Activated CD8-positive, alpha-beta memory T cell treated with anti-CD3 and anti-CD28 coated beads, Interleukin-2, amount 50 U/mL, for 4 hours (primary cell): ENCODE measurements around the gene CACNA1C.

ENCODE experiments used
- DNase-seq: peaks from one replicate; pipeline ENCODE4 v3.0.0-alpha.2; 2020

Gene CACNA1C

GRCh38 chr12:2578211-2578610 is 525.4 kb downstream of the CACNA1C start:
- no peak for DNase-seq

GRCh38 chr12:2578772-2579171 is 526.0 kb downstream of the CACNA1C start:
- no peak for DNase-seq

- no peak for DNase-seq
These were observed 528.0 kb downstream of the CACNA1C start for GRCh38 chr12:2580821-2581220.

- no peak for DNase-seq
These were observed 528.7 kb downstream of the CACNA1C start for GRCh38 chr12:2581293-2582045.

GRCh38 chr12:2582631-2583030 is 529.8 kb downstream of the CACNA1C start:
- DNase-seq: no peak

- DNase-seq: peak; percentile 39
These were observed 530.3 kb downstream of the CACNA1C start for GRCh38 chr12:2583091-2583497.

- no peak for DNase-seq
These were observed 531.0 kb downstream of the CACNA1C start for GRCh38 chr12:2583642-2584401.

- DNase-seq: no peak
These were observed 533.6 kb downstream of the CACNA1C start for GRCh38 chr12:2586156-2587038.

GRCh38 chr12:2588345-2588744 is 535.6 kb downstream of the CACNA1C start:
- DNase-seq: no peak

- no peak for DNase-seq
These were observed 536.6 kb downstream of the CACNA1C start for GRCh38 chr12:2589381-2589780.

- no peak for DNase-seq
These were observed 540.3 kb downstream of the CACNA1C start for GRCh38 chr12:2593045-2593444.

- no peak for DNase-seq
These were observed 543.7 kb downstream of the CACNA1C start for GRCh38 chr12:2596441-2596840.

GRCh38 chr12:2605301-2605700 is 552.5 kb downstream of the CACNA1C start:
- DNase-seq: no peak

GRCh38 chr12:2606186-2606910 is 553.6 kb downstream of the CACNA1C start:
- DNase-seq: no peak

GRCh38 chr12:2607881-2608607 is 555.3 kb downstream of the CACNA1C start:
- DNase-seq: no peak

- no peak for DNase-seq
These were observed 555.8 kb downstream of the CACNA1C start for GRCh38 chr12:2608608-2608945.

- DNase-seq: no peak
These were observed 556.2 kb downstream of the CACNA1C start for GRCh38 chr12:2609020-2609419.

- no peak for DNase-seq
These were observed 557.6 kb downstream of the CACNA1C start for GRCh38 chr12:2610358-2610757.

GRCh38 chr12:2613326-2614073 is 560.7 kb downstream of the CACNA1C start:
- no peak for DNase-seq

GRCh38 chr12:2614341-2614740 is 561.6 kb downstream of the CACNA1C start:
- DNase-seq: no peak
